Activated B cell treated with CpG ODN at 0.5 μM for 24 hours (primary cell): ENCODE data around the gene COX7A2L. TPM values are rescaled to one million over a fixed set of nuclear protein-coding genes. Genes with fewer than 3 reads are reported as not detected.
"Not testable (repeated sequence)": the region's sequence is repeated elsewhere in the genome, so short reads cannot be mapped to it uniquely, and the experiment has no call there.

Experiments
- ATAC-seq: fragments of 200-7000 bp; cut with Tn5 transposase; one replicate; pipeline ENCODE4 v1.10.0; 2021; ENCODE audit warnings: low read depth, mild to moderate bottlenecking, moderate library complexity
- CTCF ChIA-PET: fragments of 350-600 bp; sonication (Branson Sonifier 250); formaldehyde crosslinking; loops from one replicate; lab custom pipeline; 2021; ENCODE audit warnings: antibody characterized with exemption; lab: Charles Lee
- POLR2A ChIA-PET: fragments of 350-600 bp; sonication (Branson Sonifier 250); formaldehyde crosslinking; loops from one replicate; lab custom pipeline; 2021; ENCODE audit warnings: antibody characterized with exemption; lab: Charles Lee
- DNase-seq: peaks from one replicate; pipeline ENCODE4 v3.0.0; 2022
- H3K27ac Mint-ChIP-seq: one replicate; pipeline ENCODE4 v1.8.0; 2020; ENCODE audit warnings: mixed read lengths
- H3K27me3 Mint-ChIP-seq: one replicate; pipeline ENCODE4 v1.8.0; 2021; ENCODE audit warnings: mixed read lengths
- H3K36me3 Mint-ChIP-seq: one replicate; pipeline ENCODE4 v1.8.0; 2021; ENCODE audit warnings: low read depth, mixed read lengths
- H3K4me1 Mint-ChIP-seq: one replicate; pipeline ENCODE4 v1.8.0; 2021; ENCODE audit warnings: mixed read lengths
- H3K4me3 Mint-ChIP-seq: one replicate; pipeline ENCODE4 v1.8.0; 2020; ENCODE audit warnings: mild to moderate bottlenecking, mixed read lengths
- H3K9me3 Mint-ChIP-seq: one replicate; pipeline ENCODE4 v1.8.0; 2020; ENCODE audit warnings: mixed read lengths
- intact Hi-C: fragments of 100-400 bp; cut with micrococcal nuclease; formaldehyde crosslinking; loops from one replicate; pipeline ENCODE4 v1.15.1; 2024
- total RNA-seq: library from RNA; stranded (reverse); gene quantifications from 2 replicates; pipeline ENCODE4 v1.2.3, GENCODE V29; 2022
- TF ChIP-seq, protein P1 (sequence below): fragments of 200-600 bp; IDR thresholded peaks from one replicate; pipeline ENCODE4 v1.8.0; 2022; ENCODE audit warnings: antibody characterized with exemption, mild to moderate bottlenecking

The COX7A2L gene
- total RNA-seq, 1 donor from 2014 or later, result 84.2 TPM

DNA sequence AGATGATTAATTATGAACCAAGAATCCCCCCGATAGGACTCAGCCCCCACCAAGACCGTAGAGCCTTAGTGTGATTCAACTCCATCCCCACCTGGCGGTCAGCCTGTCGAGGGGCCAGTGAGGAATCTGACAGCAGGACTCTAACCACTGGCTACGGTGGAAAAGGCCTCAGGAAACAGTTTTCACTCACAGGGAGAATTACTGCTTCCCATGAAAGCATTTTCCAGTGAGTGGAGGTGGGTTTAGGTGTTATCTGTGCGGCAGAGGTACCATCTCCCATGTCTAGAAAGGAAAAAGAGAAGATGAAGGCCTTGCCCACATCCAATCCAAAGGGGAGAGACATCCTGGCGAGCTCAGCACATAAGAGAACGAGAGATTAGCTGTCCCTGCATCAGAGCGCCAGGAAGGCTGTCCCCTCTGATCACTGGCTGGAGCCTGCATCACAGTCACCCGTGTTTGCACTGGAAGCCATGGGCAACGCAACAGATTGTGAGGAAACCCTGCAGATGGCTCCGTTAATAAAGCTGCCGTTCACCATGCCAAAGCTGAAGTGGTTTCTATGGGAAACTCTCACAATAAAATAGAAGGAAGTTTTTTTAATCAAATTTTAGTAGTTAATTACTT lies 22.3 kb downstream of the COX7A2L start:
- H3K36me3 Mint-ChIP-seq, result peaks cover 69% of the 10 kb centered on the region
- POLR2A ChIA-PET, result no interaction called here

DNA sequence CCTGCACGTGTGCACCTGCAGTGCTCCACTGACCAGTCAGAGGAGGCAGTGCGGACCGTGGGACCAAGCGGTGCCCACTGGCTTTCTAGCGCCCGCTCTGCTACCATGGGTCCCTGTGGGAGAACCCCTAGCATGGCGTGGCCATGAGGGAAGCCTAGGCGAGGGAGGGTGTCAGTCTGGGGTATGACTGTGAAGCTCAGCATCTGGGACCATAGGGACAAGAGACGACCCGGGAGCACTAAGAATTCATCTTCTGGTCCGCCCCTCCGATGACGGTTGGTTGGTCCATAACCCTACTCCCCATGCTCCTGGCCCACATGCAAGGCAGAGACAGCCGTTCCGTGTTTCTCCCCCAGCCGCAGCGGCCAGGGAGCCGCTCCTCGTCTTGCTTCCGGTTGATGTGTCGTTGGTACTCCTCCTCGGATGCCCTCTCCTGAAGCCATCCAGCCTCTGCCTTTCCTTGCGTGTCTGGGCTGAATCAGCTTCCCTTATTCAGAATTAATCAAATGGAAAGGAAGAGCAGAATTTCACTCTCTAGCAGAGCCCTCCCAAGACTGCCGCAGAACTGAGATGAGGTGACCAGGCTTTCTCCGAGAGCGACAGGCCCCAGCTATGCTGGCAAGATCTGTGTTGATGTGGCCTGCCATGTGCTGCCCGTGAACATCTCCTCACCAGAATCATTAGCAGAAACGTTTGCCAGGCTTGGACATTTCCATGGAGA lies 23.0 kb downstream of the COX7A2L start:
- Mint-ChIP-seq H3K4me1 (peaks cover 7% of the 10 kb centered on the region), H3K4me3 (no peak overlapping the region), H3K27ac (no peak overlapping the region), H3K9me3 (no peaks in the 10 kb centered on the region), H3K36me3 (peaks cover 69% of the 10 kb centered on the region), H3K27me3 (no peaks in the 10 kb centered on the region)
- intact Hi-C loops, result no loop called here
- ChIA-PET POLR2A (no interaction called here), CTCF (no interaction called here)
- TF ChIP-seq, protein P1, sequence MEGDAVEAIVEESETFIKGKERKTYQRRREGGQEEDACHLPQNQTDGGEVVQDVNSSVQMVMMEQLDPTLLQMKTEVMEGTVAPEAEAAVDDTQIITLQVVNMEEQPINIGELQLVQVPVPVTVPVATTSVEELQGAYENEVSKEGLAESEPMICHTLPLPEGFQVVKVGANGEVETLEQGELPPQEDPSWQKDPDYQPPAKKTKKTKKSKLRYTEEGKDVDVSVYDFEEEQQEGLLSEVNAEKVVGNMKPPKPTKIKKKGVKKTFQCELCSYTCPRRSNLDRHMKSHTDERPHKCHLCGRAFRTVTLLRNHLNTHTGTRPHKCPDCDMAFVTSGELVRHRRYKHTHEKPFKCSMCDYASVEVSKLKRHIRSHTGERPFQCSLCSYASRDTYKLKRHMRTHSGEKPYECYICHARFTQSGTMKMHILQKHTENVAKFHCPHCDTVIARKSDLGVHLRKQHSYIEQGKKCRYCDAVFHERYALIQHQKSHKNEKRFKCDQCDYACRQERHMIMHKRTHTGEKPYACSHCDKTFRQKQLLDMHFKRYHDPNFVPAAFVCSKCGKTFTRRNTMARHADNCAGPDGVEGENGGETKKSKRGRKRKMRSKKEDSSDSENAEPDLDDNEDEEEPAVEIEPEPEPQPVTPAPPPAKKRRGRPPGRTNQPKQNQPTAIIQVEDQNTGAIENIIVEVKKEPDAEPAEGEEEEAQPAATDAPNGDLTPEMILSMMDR, result no peak
- ATAC-seq (no peak), DNase-seq (no peak)

More for the DNA sequence above, 22.3 kb downstream of the COX7A2L start:
- intact Hi-C loops, result no loop called here
- H3K27ac Mint-ChIP-seq, result no peak overlapping the region
- CTCF ChIA-PET, result no interaction called here
- TF ChIP-seq, protein P1, result no peak
- ATAC-seq, result no peak
- H3K9me3 Mint-ChIP-seq, result no peaks in the 10 kb centered on the region
- H3K4me3 Mint-ChIP-seq, result no peak overlapping the region
- no peaks in the 10 kb centered on the region for H3K27me3 Mint-ChIP-seq
- DNase-seq, result no peak
- H3K4me1 Mint-ChIP-seq, result peaks cover 7% of the 10 kb centered on the region

DNA sequence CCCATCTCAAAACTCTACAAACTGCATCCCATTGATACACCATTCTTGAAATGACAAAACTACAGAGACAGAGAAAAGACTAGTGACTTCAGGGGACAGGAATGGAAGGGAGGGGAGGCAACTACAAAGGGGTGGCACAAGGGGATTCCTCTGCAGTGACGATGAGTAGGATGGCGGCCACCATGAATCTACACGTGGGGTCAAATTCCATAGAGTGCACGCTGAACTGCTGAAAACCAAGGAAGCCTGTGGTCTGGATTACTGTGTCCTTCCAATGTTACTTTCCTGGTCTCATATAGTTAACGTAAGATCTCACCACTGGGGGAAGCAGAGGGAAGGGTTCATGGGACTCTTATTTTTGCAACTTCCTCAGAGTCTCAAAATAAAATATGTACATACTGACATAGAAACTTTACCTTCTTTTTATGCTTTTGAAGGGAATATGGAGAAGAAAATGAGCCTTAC lies 23.6 kb downstream of the COX7A2L start:
- H3K36me3 Mint-ChIP-seq, result peaks cover 75% of the 10 kb centered on the region
- no peak overlapping the region for H3K27ac Mint-ChIP-seq
- ATAC-seq (no peak), DNase-seq (no peak)
- TF ChIP-seq, protein P1, result no peak
- no peaks in the 10 kb centered on the region for H3K9me3 Mint-ChIP-seq
- intact Hi-C loops, result no loop called here
- no peak overlapping the region for H3K4me3 Mint-ChIP-seq
- CTCF ChIA-PET, result no interaction called here
- peaks cover 3% of the 10 kb centered on the region for H3K4me1 Mint-ChIP-seq
- H3K27me3 Mint-ChIP-seq, result no peaks in the 10 kb centered on the region
- POLR2A ChIA-PET, result no interaction called here

DNA sequence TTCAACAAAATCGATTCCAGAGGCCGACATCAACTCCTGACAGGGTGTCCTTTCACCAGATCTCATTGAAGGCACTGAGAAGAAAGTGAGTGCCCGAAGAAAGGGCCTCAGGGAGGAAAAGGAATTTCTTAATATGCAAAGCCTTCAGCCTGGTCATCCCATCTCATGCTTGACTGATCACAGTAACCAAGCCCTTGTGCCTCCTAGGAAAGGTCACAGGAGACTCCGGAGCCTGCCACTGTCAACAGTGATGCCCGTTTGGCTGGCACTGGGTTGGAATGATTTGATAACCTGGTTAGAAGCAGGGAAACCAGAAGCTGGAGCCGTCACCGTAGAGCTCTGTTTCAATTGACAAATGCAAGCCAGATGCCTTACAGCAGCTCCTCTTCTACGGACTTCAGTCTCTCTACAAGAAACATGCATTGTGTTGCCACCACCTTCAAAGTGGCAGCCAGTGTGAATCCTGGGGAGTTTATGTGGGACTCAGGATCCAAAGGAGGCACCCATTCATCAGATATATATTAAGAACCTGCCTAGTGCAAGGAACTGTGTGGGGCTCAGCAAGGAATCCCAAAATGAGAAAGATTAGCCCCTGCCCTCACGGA lies 24.6 kb downstream of the COX7A2L start:
- no peaks in the 10 kb centered on the region for H3K27me3 Mint-ChIP-seq
- POLR2A ChIA-PET, result no interaction called here
- H3K4me1 Mint-ChIP-seq, result no peaks in the 10 kb centered on the region
- DNase-seq (no peak), ATAC-seq (no peak)
- H3K36me3 Mint-ChIP-seq, result peaks cover 85% of the 10 kb centered on the region
- CTCF ChIA-PET, result no interaction called here
- no peaks in the 10 kb centered on the region for H3K9me3 Mint-ChIP-seq
- H3K4me3 Mint-ChIP-seq, result no peak overlapping the region
- TF ChIP-seq, protein P1, result no peak
- intact Hi-C loops, result no loop called here
- H3K27ac Mint-ChIP-seq, result no peak overlapping the region

DNA sequence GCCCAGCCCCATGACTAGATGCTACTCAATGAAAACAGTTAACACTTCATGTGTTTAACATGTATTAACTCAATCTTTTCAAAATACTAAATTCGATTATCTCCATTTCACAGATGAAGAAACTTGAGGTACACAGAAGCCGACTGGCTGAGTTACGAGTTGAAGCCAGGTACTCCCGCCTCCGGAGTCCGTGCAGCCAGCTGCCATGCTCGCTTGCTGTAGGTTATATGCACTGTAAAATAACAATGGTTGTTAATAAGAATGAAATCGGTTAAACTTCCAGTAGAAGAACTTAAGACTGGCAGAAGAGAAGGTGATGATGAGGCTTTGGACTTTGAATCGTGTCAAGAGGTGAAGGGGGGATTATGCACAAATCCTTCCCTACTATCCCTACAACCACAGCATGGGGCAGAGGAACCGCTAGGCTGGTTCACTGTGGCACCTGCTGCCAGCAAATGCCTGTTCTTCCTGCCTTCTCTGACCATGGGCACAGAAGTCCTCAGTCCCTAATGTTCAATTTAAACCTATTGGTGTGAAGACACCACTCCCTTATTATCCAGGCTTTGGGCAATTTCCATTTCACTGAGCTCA lies 25.4 kb downstream of the COX7A2L start:
- ChIA-PET CTCF (interaction anchor here (0.6 kb wide), 1 partner anchor 1189 kb away, joined by 3 read pairs; no protein-coding TSS in a partner anchor), POLR2A (no interaction called here)
- Mint-ChIP-seq H3K4me3 (no peak overlapping the region), H3K27me3 (no peaks in the 10 kb centered on the region), H3K4me1 (no peaks in the 10 kb centered on the region), H3K9me3 (no peaks in the 10 kb centered on the region), H3K36me3 (peaks cover 87% of the 10 kb centered on the region), H3K27ac (no peak overlapping the region)
- intact Hi-C loops, result no loop called here
- ATAC-seq, result no peak
- TF ChIP-seq, protein P1, result no peak
- no peak for DNase-seq

DNA sequence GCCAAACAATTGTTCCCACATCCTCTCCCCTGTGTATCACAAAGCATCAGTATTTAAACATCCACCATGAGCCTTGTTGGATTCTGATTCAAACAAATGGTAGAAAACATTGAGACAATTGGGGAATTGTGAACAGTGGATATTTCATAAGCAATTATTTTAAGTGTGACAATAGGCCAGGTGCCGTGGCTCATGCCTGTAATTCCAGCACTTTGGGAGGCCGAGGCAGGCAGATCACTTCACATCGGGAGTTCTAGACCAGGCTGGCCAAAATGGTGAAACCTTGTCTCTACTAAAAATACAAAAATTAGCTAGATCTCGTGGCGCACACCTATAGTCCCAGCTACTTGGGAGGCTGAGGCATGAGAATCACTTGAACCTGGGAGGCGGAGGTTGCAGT lies 26.2 kb downstream of the COX7A2L start:
- ATAC-seq, H3K27me3 Mint-ChIP-seq, H3K4me3 Mint-ChIP-seq, POLR2A ChIA-PET, H3K9me3 Mint-ChIP-seq, DNase-seq, H3K4me1 Mint-ChIP-seq, H3K27ac Mint-ChIP-seq: not testable (repeated sequence)
- peaks cover 87% of the 10 kb centered on the region for H3K36me3 Mint-ChIP-seq
- intact Hi-C loops, result loop anchor here (5.0 kb wide), 1 partner anchor 468 kb away; no protein-coding TSS in a partner anchor
- CTCF ChIA-PET, result interaction anchor here (0.7 kb wide), 1 partner anchor 637 kb away, joined by 4 read pairs; no protein-coding TSS in a partner anchor
